ENCODE results near the gene SLC15A5.

GRCh38 chr12:16154990-16155389 is 122.5 kb downstream of the SLC15A5 start:
- TF ChIP-seq CEBPB (IDR thresholded peaks at IDR 0.05; ENCODE audit: low read depth, low read length) = no peak
- no peak for TF ChIP-seq CTCF (IDR thresholded peaks at IDR 0.05; ENCODE audit: control extremely low read depth in 1 of 3, insufficient read depth in 1 of 3, low read depth in 1 of 3, low read length in 3 of 3)
- TF ChIP-seq POLR2A (IDR thresholded peaks at IDR 0.05; ENCODE audit: control extremely low read depth in 1 of 2, low read depth in 2 of 2, low read length in 2 of 2) = no peak
- TF ChIP-seq POLR2AphosphoS5 (IDR thresholded peaks at IDR 0.05; ENCODE audit: low read depth, low read length) = no peak
- no peak for TF ChIP-seq ATF3 (IDR thresholded peaks at IDR 0.05; ENCODE audit: insufficient read depth, low read depth, low read length)
- no peak for TF ChIP-seq EP300 (IDR thresholded peaks at IDR 0.05; ENCODE audit: borderline replicate concordance in 1 of 2, low read depth in 2 of 2, low read length in 2 of 2)

Data from H1 (cell line).